ENCODE measurements around the gene ATP6V0D1. TPM values are rescaled to one million over a fixed set of nuclear protein-coding genes. Genes with fewer than 3 reads are reported as not detected.
A peak's percentile ranks its signal among the peaks of the same experiment; 100 is the strongest.

ATP6V0D1 gene
- total and polyA plus RNA-seq, 4 experiments from 2014 or later, result 42.8 to 133 (median 70.9) TPM

- no peak overlapping the region for H3K4me3 ChIP-seq (ENCODE audit: low read length in 2 of 2)
- CTCF ChIA-PET (ENCODE audit: partially characterized antibody), result interaction anchor here (1.0 to 18.1 kb wide), 5 partner anchors 21 to 289 kb away, joined by 3 to 712 read pairs (median 4); partner anchors contain the start of genes AGRP, ATP6V0D1 and CARMIL2
- H3K4me3 Mint-ChIP-seq, result peak overlapping the region in 3 of 8 donors; percentile 6 to 26 (median 7)
- H3K36me3 Mint-ChIP-seq, result no peaks in the 10 kb centered on the region
- H3K27me3 Mint-ChIP-seq, result peaks cover 4 to 11% of the 10 kb centered on the region in 2 donors
- no peaks in the 10 kb centered on the region for H3K36me3 ChIP-seq (ENCODE audit: insufficient read depth, low read length)
- peak overlapping the region in 5 of 7 donors; percentile 46 to 80 (median 58) for H3K27ac Mint-ChIP-seq
- POLR2A ChIA-PET (ENCODE audit: partially characterized antibody), result interaction anchor here (0.9 to 1.0 kb wide), 3 partner anchors 10 to 11 kb away, joined by 3 to 5 read pairs (median 5); no protein-coding TSS in a partner anchor
- intact Hi-C loops (cut with micrococcal nuclease), result no loop called here
- peaks cover 10 to 37% (median 22%) of the 10 kb centered on the region in 4 donors for H3K4me1 Mint-ChIP-seq
- no peaks in the 10 kb centered on the region for H3K9me3 Mint-ChIP-seq
- peaks cover 32% of the 10 kb centered on the region for H3K4me1 ChIP-seq (ENCODE audit: insufficient read depth, low read length)
- no peaks in the 10 kb centered on the region for H3K9me3 ChIP-seq (ENCODE audit: control insufficient read depth in 1 of 2, low read length in 2 of 2)
- H3K27me3 ChIP-seq (ENCODE audit: insufficient read depth, low read length), result peaks cover 6% of the 10 kb centered on the region
- DNase-seq, result no peak
- no peak overlapping the region for H3K27ac ChIP-seq (ENCODE audit: low read depth, low read length)
Observed at GRCh38 chr16:67526149-67526791, 45.3 kb upstream of the ATP6V0D1 start.

GRCh38 chr16:67525176-67525860 lies 44.4 kb upstream of the ATP6V0D1 start:
- H3K4me1 ChIP-seq (ENCODE audit: insufficient read depth, low read length), result peaks cover 23% of the 10 kb centered on the region
- H3K9me3 Mint-ChIP-seq, result no peaks in the 10 kb centered on the region
- no peaks in the 10 kb centered on the region for H3K36me3 ChIP-seq (ENCODE audit: insufficient read depth, low read length)
- no peaks in the 10 kb centered on the region for H3K36me3 Mint-ChIP-seq
- H3K27me3 Mint-ChIP-seq, result peaks cover 3 to 4% of the 10 kb centered on the region in 2 donors
- H3K4me3 ChIP-seq (ENCODE audit: low read length in 2 of 2), result no peak overlapping the region
- ChIA-PET CTCF (ENCODE audit: partially characterized antibody) (interaction anchor here (1.0 to 18.1 kb wide), 6 partner anchors 22 to 290 kb away, joined by 3 to 712 read pairs (median 5); partner anchors contain the start of genes AGRP, ATP6V0D1, C16orf86 and CARMIL2), POLR2A (ENCODE audit: partially characterized antibody) (interaction anchor here (1.0 kb wide), 1 partner anchor 11 kb away, joined by 5 read pairs; no protein-coding TSS in a partner anchor)
- DNase-seq, result no peak
- H3K27ac ChIP-seq (ENCODE audit: low read depth, low read length), result no peak overlapping the region
- no peaks in the 10 kb centered on the region for H3K9me3 ChIP-seq (ENCODE audit: control insufficient read depth in 1 of 2, low read length in 2 of 2)
- intact Hi-C loops (cut with micrococcal nuclease), result no loop called here
- no peaks in the 10 kb centered on the region for H3K27me3 ChIP-seq (ENCODE audit: insufficient read depth, low read length)
- peak overlapping the region in 2 of 7 donors; percentile 22 to 51 for H3K27ac Mint-ChIP-seq
- H3K4me1 Mint-ChIP-seq, result peaks cover 12 to 34% (median 19%) of the 10 kb centered on the region in 4 donors
- peak overlapping the region in 2 of 8 donors; percentile 3 to 4 for H3K4me3 Mint-ChIP-seq

GRCh38 chr16:67521095-67521804 lies 40.3 kb upstream of the ATP6V0D1 start:
- no peaks in the 10 kb centered on the region for H3K27me3 Mint-ChIP-seq
- H3K36me3 ChIP-seq (ENCODE audit: insufficient read depth, low read length), result no peaks in the 10 kb centered on the region
- POLR2A ChIA-PET (ENCODE audit: partially characterized antibody), result interaction anchor here (0.6 to 2.9 kb wide), 29 partner anchors 8 to 502 kb away, joined by 3 to 35 read pairs (median 5); partner anchors contain the start of genes ACD, ATP6V0D1, C16orf86 and CARMIL2
- CTCF ChIA-PET (ENCODE audit: partially characterized antibody), result interaction anchor here (0.6 to 18.1 kb wide), 75 partner anchors 8 to 1000 kb away, joined by 3 to 712 read pairs (median 5); partner anchors contain the start of genes ACD, AGRP, ATP6V0D1 and C16orf86
- DNase-seq, result peak; percentile 93 to 98 (median 94)
- peak overlapping the region; percentile 92 for H3K27ac ChIP-seq (ENCODE audit: low read depth, low read length)
- H3K27ac Mint-ChIP-seq, result peak overlapping the region; percentile 98 to 100 (median 99)
- no peaks in the 10 kb centered on the region for H3K9me3 ChIP-seq (ENCODE audit: control insufficient read depth in 1 of 2, low read length in 2 of 2)
- H3K27me3 ChIP-seq (ENCODE audit: insufficient read depth, low read length), result no peaks in the 10 kb centered on the region
- no peaks in the 10 kb centered on the region for H3K9me3 Mint-ChIP-seq
- H3K4me3 Mint-ChIP-seq, result peak overlapping the region; percentile 89 to 95 (median 91)
- H3K4me3 ChIP-seq (ENCODE audit: low read length in 2 of 2), result peak overlapping the region; percentile 72 to 98
- H3K36me3 Mint-ChIP-seq, result no peaks in the 10 kb centered on the region
- H3K4me1 ChIP-seq (ENCODE audit: insufficient read depth, low read length), result peaks cover 5% of the 10 kb centered on the region
- intact Hi-C loops (cut with micrococcal nuclease), result loop anchor here (1.0 to 2.0 kb wide), 9 partner anchors 16 to 520 kb away; partner anchors contain the start of genes CARMIL2, CTCF, RANBP10 and TSNAXIP1
- peaks cover 9 to 26% (median 12%) of the 10 kb centered on the region in 4 donors for H3K4me1 Mint-ChIP-seq

GRCh38 chr16:67519242-67519641 lies 38.3 kb upstream of the ATP6V0D1 start:
- no peaks in the 10 kb centered on the region for H3K27me3 ChIP-seq (ENCODE audit: insufficient read depth, low read length)
- POLR2A ChIA-PET (ENCODE audit: partially characterized antibody), result no interaction called here

GRCh38 chr16:67518676-67519075 lies 37.7 kb upstream of the ATP6V0D1 start:
- Mint-ChIP-seq H3K27ac (peak overlapping the region in 1 of 7 donors; percentile 53), H3K4me1 (peaks cover 14 to 18% (median 14%) of the 10 kb centered on the region in 4 donors), H3K36me3 (no peaks in the 10 kb centered on the region), H3K27me3 (no peaks in the 10 kb centered on the region), H3K4me3 (no peak overlapping the region), H3K9me3 (no peaks in the 10 kb centered on the region)
- Histone ChIP-seq H3K4me1 (ENCODE audit: insufficient read depth, low read length) (peaks cover 13% of the 10 kb centered on the region), H3K4me3 (ENCODE audit: low read length in 2 of 2) (no peak overlapping the region), H3K36me3 (ENCODE audit: insufficient read depth, low read length) (no peaks in the 10 kb centered on the region), H3K27me3 (ENCODE audit: insufficient read depth, low read length) (no peaks in the 10 kb centered on the region), H3K9me3 (ENCODE audit: control insufficient read depth in 1 of 2, low read length in 2 of 2) (no peaks in the 10 kb centered on the region), H3K27ac (ENCODE audit: low read depth, low read length) (no peak overlapping the region)
- ChIA-PET CTCF (ENCODE audit: partially characterized antibody) (interaction anchor here (5.0 to 18.1 kb wide), 2 partner anchors 16 to 28 kb away, joined by 125 to 712 read pairs; partner anchors contain the start of genes AGRP and ATP6V0D1), POLR2A (ENCODE audit: partially characterized antibody) (no interaction called here)
- no peak for DNase-seq
- intact Hi-C loops (cut with micrococcal nuclease), result no loop called here

More at GRCh38 chr16:67519242-67519641, 38.3 kb upstream of the ATP6V0D1 start:
- Mint-ChIP-seq H3K27me3 (no peaks in the 10 kb centered on the region), H3K36me3 (no peaks in the 10 kb centered on the region), H3K4me1 (peaks cover 14 to 23% (median 15%) of the 10 kb centered on the region in 4 donors), H3K9me3 (no peaks in the 10 kb centered on the region), H3K27ac (peak overlapping the region in 6 of 7 donors; percentile 25 to 90 (median 46)), H3K4me3 (no peak overlapping the region)
- CTCF ChIA-PET (ENCODE audit: partially characterized antibody), result interaction anchor here (0.7 to 18.1 kb wide), 5 partner anchors 16 to 521 kb away, joined by 4 to 712 read pairs (median 101); partner anchors contain the start of genes AGRP and ATP6V0D1
- Histone ChIP-seq H3K9me3 (ENCODE audit: control insufficient read depth in 1 of 2, low read length in 2 of 2) (no peaks in the 10 kb centered on the region), H3K27ac (ENCODE audit: low read depth, low read length) (no peak overlapping the region), H3K4me3 (ENCODE audit: low read length in 2 of 2) (no peak overlapping the region), H3K4me1 (ENCODE audit: insufficient read depth, low read length) (peaks cover 8% of the 10 kb centered on the region), H3K36me3 (ENCODE audit: insufficient read depth, low read length) (no peaks in the 10 kb centered on the region)
- DNase-seq, result no peak
- intact Hi-C loops (cut with micrococcal nuclease), result no loop called here

- no peaks in the 10 kb centered on the region for H3K27me3 ChIP-seq (ENCODE audit: insufficient read depth, low read length)
- no peak for DNase-seq
- ChIA-PET CTCF (ENCODE audit: partially characterized antibody) (interaction anchor here (0.8 to 18.1 kb wide), 8 partner anchors 15 to 299 kb away, joined by 3 to 712 read pairs (median 4); partner anchors contain the start of genes AGRP, ATP6V0D1 and CARMIL2), POLR2A (ENCODE audit: partially characterized antibody) (interaction anchor here (1.2 kb wide), 1 partner anchor 37 kb away, joined by 3 read pairs; the partner anchor contains the start of gene ATP6V0D1)
- intact Hi-C loops (cut with micrococcal nuclease), result no loop called here
- no peaks in the 10 kb centered on the region for H3K36me3 ChIP-seq (ENCODE audit: insufficient read depth, low read length)
- no peak overlapping the region for H3K27ac Mint-ChIP-seq
- H3K4me1 Mint-ChIP-seq, result peaks cover 13 to 17% (median 14%) of the 10 kb centered on the region in 4 donors
- H3K4me3 Mint-ChIP-seq, result no peak overlapping the region
- H3K9me3 ChIP-seq (ENCODE audit: control insufficient read depth in 1 of 2, low read length in 2 of 2), result no peaks in the 10 kb centered on the region
- no peaks in the 10 kb centered on the region for H3K9me3 Mint-ChIP-seq
- no peak overlapping the region for H3K27ac ChIP-seq (ENCODE audit: low read depth, low read length)
- H3K4me3 ChIP-seq (ENCODE audit: low read length in 2 of 2), result no peak overlapping the region
- no peaks in the 10 kb centered on the region for H3K36me3 Mint-ChIP-seq
- peaks cover 13% of the 10 kb centered on the region for H3K4me1 ChIP-seq (ENCODE audit: insufficient read depth, low read length)
- no peaks in the 10 kb centered on the region for H3K27me3 Mint-ChIP-seq
Observed at GRCh38 chr16:67517661-67518423, 36.9 kb upstream of the ATP6V0D1 start.
